M059J (cell line): ENCODE measurements around the gene GABRR2. TPM values are rescaled to one million over a fixed set of nuclear protein-coding genes. Genes with fewer than 3 reads are reported as not detected.

Source experiments
- DNase-seq: peaks from one replicate; pipeline ENCODE4 v3.0.0-alpha.2; 2012; ENCODE audit warnings: low read depth
- total RNA-seq: library from RNA; depleted of rRNA; stranded (reverse); fragments of >200 nt; shearing (Covaris generic); gene quantifications from 2 replicates; pipeline ENCODE4 v1.2.3, GENCODE V29; 2014; rRNA removed

The GABRR2 gene
- 0.25 TPM in 1 of 2 replicates, not detected in the other for total RNA-seq

GRCh38 chr6:89315249-89315885, at the start of gene GABRR2:
TSS of gene GABRR2 (minus strand) at chr6:89315299. CDS start at chr6:89315165, 134 bp downstream.
- DNase-seq = no peak

GRCh38 chr6:89364586-89364985, 49.5 kb upstream of the GABRR2 start:
- DNase-seq = no peak

GRCh38 chr6:89361171-89361570, 46.1 kb upstream of the GABRR2 start:
- DNase-seq = no peak

- peak; percentile 77 for DNase-seq
Observed at GRCh38 chr6:89360415-89360999, 45.4 kb upstream of the GABRR2 start.

- DNase-seq = no peak
Observed at GRCh38 chr6:89359561-89359960, 44.5 kb upstream of the GABRR2 start.

GRCh38 chr6:89357390-89357789, 42.3 kb upstream of the GABRR2 start:
- DNase-seq = no peak

GRCh38 chr6:89356642-89357170, 41.6 kb upstream of the GABRR2 start:
- DNase-seq = no peak

- no peak for DNase-seq
Observed at GRCh38 chr6:89355511-89356194, 40.6 kb upstream of the GABRR2 start.

GRCh38 chr6:89353702-89354392, 38.7 kb upstream of the GABRR2 start:
- DNase-seq = no peak

- no peak for DNase-seq
Observed at GRCh38 chr6:89353118-89353556, 38.0 kb upstream of the GABRR2 start.

- peak; percentile 85 for DNase-seq
Observed at GRCh38 chr6:89352278-89353117, 37.4 kb upstream of the GABRR2 start, which contains the start of gene UBE2J1. TSS of gene UBE2J1 (minus strand) at chr6:89352722. CDS start at chr6:89352569, 153 bp downstream.

GRCh38 chr6:89351671-89352277, 36.7 kb upstream of the GABRR2 start:
- DNase-seq = peak; percentile 15

GRCh38 chr6:89350281-89350966, 35.3 kb upstream of the GABRR2 start:
- peak; percentile 32 for DNase-seq

GRCh38 chr6:89348372-89348771, 33.3 kb upstream of the GABRR2 start:
- peak; percentile 35 for DNase-seq

- DNase-seq = peak; percentile 35
Observed at GRCh38 chr6:89347825-89348224, 32.7 kb upstream of the GABRR2 start.

- peak; percentile 31 for DNase-seq
Observed at GRCh38 chr6:89346433-89346832, 31.3 kb upstream of the GABRR2 start.

- DNase-seq = no peak
Observed at GRCh38 chr6:89339565-89339964, 24.5 kb upstream of the GABRR2 start.

GRCh38 chr6:89335164-89335563, 20.1 kb upstream of the GABRR2 start:
- no peak for DNase-seq

- DNase-seq = no peak
Observed at GRCh38 chr6:89330910-89331309, 15.8 kb upstream of the GABRR2 start.

- DNase-seq = no peak
Observed at GRCh38 chr6:89328976-89329375, 13.9 kb upstream of the GABRR2 start.
